Neural cell (in vitro differentiated cells): ENCODE measurements around the gene FANCL.

Experiments
- EP300 ChIP-seq: fragments of 450-650 bp; conservative IDR thresholded peaks from 2 replicates; pipeline ENCODE4 v1.6.1; 2014; ENCODE audit warnings: antibody characterized with exemption, mild to moderate bottlenecking, moderate library complexity; ENCODE audit not compliant: poor library complexity, severe bottlenecking
- EZH2 ChIP-seq: fragments of 200-600, 300-800 bp; shearing (Covaris generic), sonication (generic); IDR thresholded peaks from 2 replicates; pipeline ENCODE4 v1.6.1; 2014; ENCODE audit warnings: antibody characterized with exemption, low read length, borderline replicate concordance, mild to moderate bottlenecking; ENCODE audit not compliant: insufficient read depth, poor library complexity, severe bottlenecking
- MXI1 ChIP-seq: fragments of 450-650 bp; conservative IDR thresholded peaks from 2 replicates; pipeline ENCODE4 v1.6.1; 2014; ENCODE audit warnings: antibody characterized with exemption, mild to moderate bottlenecking; ENCODE audit not compliant: poor library complexity, severe bottlenecking
- POLR2AphosphoS5 ChIP-seq: IDR thresholded peaks from 2 replicates; pipeline ENCODE4 v1.6.1; 2012
- RAD21 ChIP-seq: fragments of 450-650 bp; conservative IDR thresholded peaks from 2 replicates; pipeline ENCODE4 v1.6.1; 2014; ENCODE audit warnings: antibody characterized with exemption, mild to moderate bottlenecking, moderate library complexity
- SMC3 ChIP-seq: fragments of 450-650 bp; conservative IDR thresholded peaks from 2 replicates; pipeline ENCODE4 v1.6.1; 2014; ENCODE audit warnings: antibody characterized with exemption, mild to moderate bottlenecking, moderate library complexity; ENCODE audit not compliant: poor library complexity
- TAF1 ChIP-seq: IDR thresholded peaks from 2 replicates; pipeline ENCODE4 v1.6.1; 2012; ENCODE audit warnings: low read depth
- TF ChIP-seq, protein P1 (sequence below): fragments of 450-650 bp; IDR thresholded peaks from 2 replicates; pipeline ENCODE4 v1.5.1; 2014; ENCODE audit warnings: antibody characterized with exemption, mild to moderate bottlenecking, moderate library complexity; ENCODE audit not compliant: poor library complexity, severe bottlenecking

DNA sequence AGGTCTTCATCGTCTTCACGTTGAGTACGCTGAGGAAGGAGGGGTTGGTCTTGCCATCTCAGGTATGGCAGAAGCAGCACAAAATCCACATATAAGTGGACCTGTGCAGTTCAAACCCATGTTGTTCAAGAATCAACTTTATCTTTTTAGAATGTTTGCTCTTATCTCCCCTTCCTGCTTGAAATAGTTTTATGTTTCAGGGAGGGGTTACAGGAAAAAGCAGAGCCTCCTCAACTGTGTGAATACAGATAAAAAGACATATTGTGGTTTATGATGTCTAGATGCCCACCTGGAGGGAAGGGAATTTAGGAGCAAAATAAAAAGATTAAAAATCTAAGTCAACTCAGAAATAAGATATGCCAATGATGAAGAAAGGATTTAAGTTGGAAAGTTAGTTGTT, 118.6 kb downstream of the FANCL start:
- TF ChIP-seq EP300, result no peak
- TF ChIP-seq, protein P1, sequence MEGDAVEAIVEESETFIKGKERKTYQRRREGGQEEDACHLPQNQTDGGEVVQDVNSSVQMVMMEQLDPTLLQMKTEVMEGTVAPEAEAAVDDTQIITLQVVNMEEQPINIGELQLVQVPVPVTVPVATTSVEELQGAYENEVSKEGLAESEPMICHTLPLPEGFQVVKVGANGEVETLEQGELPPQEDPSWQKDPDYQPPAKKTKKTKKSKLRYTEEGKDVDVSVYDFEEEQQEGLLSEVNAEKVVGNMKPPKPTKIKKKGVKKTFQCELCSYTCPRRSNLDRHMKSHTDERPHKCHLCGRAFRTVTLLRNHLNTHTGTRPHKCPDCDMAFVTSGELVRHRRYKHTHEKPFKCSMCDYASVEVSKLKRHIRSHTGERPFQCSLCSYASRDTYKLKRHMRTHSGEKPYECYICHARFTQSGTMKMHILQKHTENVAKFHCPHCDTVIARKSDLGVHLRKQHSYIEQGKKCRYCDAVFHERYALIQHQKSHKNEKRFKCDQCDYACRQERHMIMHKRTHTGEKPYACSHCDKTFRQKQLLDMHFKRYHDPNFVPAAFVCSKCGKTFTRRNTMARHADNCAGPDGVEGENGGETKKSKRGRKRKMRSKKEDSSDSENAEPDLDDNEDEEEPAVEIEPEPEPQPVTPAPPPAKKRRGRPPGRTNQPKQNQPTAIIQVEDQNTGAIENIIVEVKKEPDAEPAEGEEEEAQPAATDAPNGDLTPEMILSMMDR, result no peak
- no peak for TF ChIP-seq POLR2AphosphoS5
- no peak for TF ChIP-seq EZH2
- TF ChIP-seq TAF1, result no peak
- TF ChIP-seq MXI1, result no peak
- no peak for TF ChIP-seq SMC3
- TF ChIP-seq RAD21, result no peak
